Suprapubic skin (tissue), 4 donors: ENCODE results near the gene NRXN3.

ENCODE experiments used
- EP300 ChIP-seq: sonication (generic); formaldehyde crosslinking; IDR thresholded peaks from one replicate; pipeline ENCODE4 v1.6.1; 2017; ENCODE audit warnings: antibody characterized with exemption
- POLR2A ChIP-seq, 2 donors: fragments of 450-650 bp; IDR thresholded peaks; one replicate each; pipeline ENCODE4 v1.6.1; 2017; ENCODE audit warnings: antibody characterized with exemption in 2 of 2, mild to moderate bottlenecking in 2 of 2, moderate library complexity in 2 of 2
- POLR2AphosphoS5 ChIP-seq, 3 donors: sonication (generic); formaldehyde crosslinking; IDR thresholded peaks; one replicate each; pipeline ENCODE4 v1.6.1; 2017; ENCODE audit warnings: antibody characterized with exemption in 3 of 3
- TF ChIP-seq, protein P1 (sequence below), 2 donors: fragments of 200-600 bp in 1 of 2; fragments of 450-650 bp in 1 of 2; sonication (generic) in 1 of 2; IDR thresholded peaks; one replicate each; pipeline ENCODE4 v1.5.1; 2016 to 2019; ENCODE audit warnings: antibody characterized with exemption in 2 of 2, mild to moderate bottlenecking in 1 of 2, moderate library complexity in 1 of 2

DNA sequence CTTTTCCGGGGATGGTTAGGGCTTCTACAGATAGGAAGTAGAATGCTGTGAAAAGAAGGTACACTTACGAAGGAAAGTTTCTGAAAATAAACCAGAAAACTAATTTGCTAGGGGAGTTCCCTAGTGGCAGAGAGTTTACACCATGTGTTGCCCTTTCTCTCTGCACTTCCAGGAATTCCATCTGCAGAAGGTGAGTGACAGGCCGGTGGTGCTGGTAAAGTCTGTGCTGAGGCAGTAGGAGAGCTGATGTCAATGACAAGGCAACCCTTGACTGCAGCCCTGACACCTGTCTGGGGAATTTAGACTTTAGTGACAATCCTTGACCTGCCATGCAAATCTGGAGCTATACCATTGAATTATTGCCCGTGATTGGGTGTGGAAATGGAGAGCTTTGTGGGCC lies 687.8 kb downstream of the NRXN3 start:
- TF ChIP-seq, protein P1, sequence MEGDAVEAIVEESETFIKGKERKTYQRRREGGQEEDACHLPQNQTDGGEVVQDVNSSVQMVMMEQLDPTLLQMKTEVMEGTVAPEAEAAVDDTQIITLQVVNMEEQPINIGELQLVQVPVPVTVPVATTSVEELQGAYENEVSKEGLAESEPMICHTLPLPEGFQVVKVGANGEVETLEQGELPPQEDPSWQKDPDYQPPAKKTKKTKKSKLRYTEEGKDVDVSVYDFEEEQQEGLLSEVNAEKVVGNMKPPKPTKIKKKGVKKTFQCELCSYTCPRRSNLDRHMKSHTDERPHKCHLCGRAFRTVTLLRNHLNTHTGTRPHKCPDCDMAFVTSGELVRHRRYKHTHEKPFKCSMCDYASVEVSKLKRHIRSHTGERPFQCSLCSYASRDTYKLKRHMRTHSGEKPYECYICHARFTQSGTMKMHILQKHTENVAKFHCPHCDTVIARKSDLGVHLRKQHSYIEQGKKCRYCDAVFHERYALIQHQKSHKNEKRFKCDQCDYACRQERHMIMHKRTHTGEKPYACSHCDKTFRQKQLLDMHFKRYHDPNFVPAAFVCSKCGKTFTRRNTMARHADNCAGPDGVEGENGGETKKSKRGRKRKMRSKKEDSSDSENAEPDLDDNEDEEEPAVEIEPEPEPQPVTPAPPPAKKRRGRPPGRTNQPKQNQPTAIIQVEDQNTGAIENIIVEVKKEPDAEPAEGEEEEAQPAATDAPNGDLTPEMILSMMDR (IDR thresholded peaks at IDR 0.05), result no peak
- TF ChIP-seq POLR2AphosphoS5 (IDR thresholded peaks at IDR 0.05) (no peak), POLR2A (IDR thresholded peaks at IDR 0.05) (no peak), EP300 (no peak)
